GM21786 (cell line): ENCODE results near the gene GTPBP3.

ENCODE experiments used
- ATAC-seq: cut with Tn5 transposase; IDR thresholded peaks from one replicate; pipeline ENCODE4 v1.9.1; 2021; ENCODE audit not compliant: unreplicated experiment

Gene GTPBP3

DNA sequence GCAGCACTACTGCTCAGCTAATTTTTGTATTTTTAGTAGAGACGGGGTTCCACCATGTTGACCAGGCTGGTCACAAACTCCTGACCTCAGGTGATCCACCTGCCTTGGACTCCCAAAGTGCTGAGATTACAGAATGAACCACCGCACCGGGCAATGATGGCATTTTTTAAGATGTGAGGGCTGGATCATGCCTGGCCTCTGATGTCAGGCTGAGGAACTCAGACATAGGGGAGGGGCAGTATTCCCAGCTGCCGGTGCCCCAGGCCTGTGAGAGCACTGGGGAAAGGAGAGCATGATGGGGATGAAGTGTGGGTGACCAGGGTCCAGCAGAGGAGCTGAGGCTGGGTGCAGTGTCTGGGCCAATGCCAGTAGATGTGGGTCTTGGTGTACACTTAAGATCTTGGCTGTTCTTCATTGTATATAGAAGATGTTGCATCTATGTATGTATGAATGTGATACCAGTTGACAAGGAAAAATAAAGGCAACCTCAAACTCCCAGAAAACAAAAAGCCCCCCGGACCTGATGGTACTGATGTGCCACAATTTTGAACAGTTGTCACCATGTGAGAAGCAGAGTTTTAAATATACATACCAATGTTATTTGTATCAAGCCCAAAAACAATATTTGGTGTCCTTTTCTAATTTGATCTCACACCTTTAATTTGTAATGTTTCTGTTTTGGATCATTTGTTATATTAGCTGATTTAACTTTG, 43.2 kb downstream of the GTPBP3 start:
- ATAC-seq, result no peak

GRCh38 chr19:17385878-17386611, 48.7 kb downstream of the GTPBP3 start:
- ATAC-seq, result no peak

- no peak for ATAC-seq
These were observed 51.9 kb downstream of the GTPBP3 start for GRCh38 chr19:17389288-17389687.

GRCh38 chr19:17389957-17390664, 52.8 kb downstream of the GTPBP3 start:
- no peak for ATAC-seq

GRCh38 chr19:17390665-17391370, 53.5 kb downstream of the GTPBP3 start:
- ATAC-seq, result peak; percentile 70

DNA sequence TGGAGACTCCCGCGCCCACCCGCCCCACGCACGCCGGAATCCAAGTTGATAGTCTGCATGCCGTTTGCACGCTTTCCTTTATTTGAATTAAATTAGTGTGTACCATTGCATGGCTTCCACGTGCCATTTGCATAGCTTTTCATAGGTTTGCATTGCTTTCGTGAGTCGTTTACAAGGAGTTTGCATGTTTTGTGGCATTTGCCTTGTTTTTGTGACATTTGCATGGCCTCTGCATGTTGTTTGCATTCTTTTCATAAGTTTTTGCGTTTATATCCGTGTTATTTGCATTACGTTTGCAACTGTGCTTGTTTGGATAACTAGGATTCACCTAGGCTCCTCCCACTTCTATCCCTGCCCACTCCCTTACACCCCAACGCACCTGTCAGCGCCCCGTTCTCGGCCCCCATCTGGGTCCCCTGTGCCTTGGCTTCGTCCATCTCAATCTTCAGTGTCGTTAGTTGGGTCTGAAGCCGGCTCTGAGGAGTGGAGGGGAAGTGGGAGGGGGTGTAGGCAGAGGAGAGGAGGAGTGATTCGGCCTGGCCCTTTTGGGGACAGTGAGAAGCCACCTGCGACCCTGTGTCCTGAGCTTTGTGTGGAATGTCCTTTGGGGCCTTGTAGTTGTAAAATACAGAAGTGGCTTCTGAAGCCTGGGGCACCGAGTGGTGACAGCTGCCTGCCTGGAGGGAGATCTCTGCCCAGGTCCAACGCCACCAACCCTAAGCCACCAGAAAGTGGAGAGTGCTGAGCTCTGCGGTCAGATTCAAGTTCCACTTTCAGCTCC, 54.2 kb downstream of the GTPBP3 start:
- no peak for ATAC-seq
